B cell (primary cell): Measurements from ENCODE around the gene NCCRP1. TPM values are rescaled to one million over a fixed set of nuclear protein-coding genes. Genes with fewer than 3 reads are reported as not detected.

Experiments
- ATAC-seq: fragments of 200-7000 bp; cut with Tn5 transposase; one replicate; pipeline ENCODE4 v1.10.0; 2021; ENCODE audit warnings: low read depth, mild to moderate bottlenecking, moderate number of reproducible peaks, moderate library complexity
- CTCF ChIA-PET: fragments of 350-600 bp; sonication (Branson Sonifier 250); formaldehyde crosslinking; loops from one replicate; lab custom pipeline; 2021; ENCODE audit warnings: antibody characterized with exemption, inconsistent platforms; lab: Charles Lee
- POLR2A ChIA-PET: fragments of 350-600 bp; sonication (Branson Sonifier 250); formaldehyde crosslinking; loops from one replicate; lab custom pipeline; 2021; ENCODE audit warnings: antibody characterized with exemption; lab: Charles Lee
- DNase-seq: peaks from one replicate; pipeline ENCODE4 v3.0.0; 2013
- H2AFZ ChIP-seq: 2 replicates; pipeline ENCODE4 v1.6.1; 2012; ENCODE audit warnings: mild to moderate bottlenecking, low read depth, low read length; ENCODE audit not compliant: insufficient read depth, poor library complexity, severe bottlenecking
- H3K27ac ChIP-seq, 2 donors: 1 replicate in 1 of 2; 2 replicates in 1 of 2; pipeline ENCODE4 v1.5.1; 2012 to 2013; ENCODE audit warnings: low read length in 2 of 2, mild to moderate bottlenecking in 2 of 2, moderate library complexity in 1 of 2
- H3K27me3 ChIP-seq, 4 experiments: fragments of 200-600 bp in 1 of 4; sonication (generic) in 1 of 4; replicated peaks in 1 of 4; 1 replicate in 2 of 4; 2 replicates in 2 of 4; pipeline versions ENCODE4 v1.6.1 to v1.7.0; 2013 to 2016; ENCODE audit warnings: low read length in 3 of 4, mild to moderate bottlenecking in 2 of 4, mixed read lengths in 1 of 4, moderate library complexity in 1 of 4; ENCODE audit not compliant: insufficient read depth in 4 of 4, control insufficient read depth in 3 of 4; ENCODE audit errors: control extremely low read depth in 1 of 4
- H3K36me3 ChIP-seq, 2 experiments: replicated peaks in 1 of 2; 1 replicate in 1 of 2; 2 replicates in 1 of 2; pipeline versions ENCODE4 v1.6.1 to v1.7.1; 2013; ENCODE audit warnings: low read length in 1 of 2; ENCODE audit not compliant: insufficient read depth in 2 of 2, control insufficient read depth in 1 of 2; ENCODE audit errors: control extremely low read depth in 1 of 2, extremely low read depth in 1 of 2
- H3K4me1 ChIP-seq, 2 donors: fragments of 200-600 bp in 1 of 2; sonication (generic) in 1 of 2; 1 replicate in 1 of 2; 2 replicates in 1 of 2; pipeline versions ENCODE4 v1.5.1 to v1.6.1; 2013 to 2017; ENCODE audit warnings: low read length in 2 of 2; ENCODE audit not compliant: control insufficient read depth in 2 of 2, insufficient read depth in 2 of 2
- H3K4me2 ChIP-seq: replicated peaks from 2 replicates; pipeline ENCODE3; 2012; ENCODE audit warnings: mild to moderate bottlenecking, low read depth, low read length; ENCODE audit not compliant: poor library complexity, severe bottlenecking
- H3K4me3 ChIP-seq, 5 experiments: fragments of 200-600 bp in 1 of 5; sonication (generic) in 1 of 5; 1 replicate in 3 of 5; 2 replicates in 2 of 5; pipeline versions ENCODE4 v1.5.1 to v1.7.0; 2011 to 2016; ENCODE audit warnings: low read length in 4 of 5, mild to moderate bottlenecking in 4 of 5, low read depth in 2 of 5, control low read depth in 1 of 5, moderate library complexity in 1 of 5; ENCODE audit not compliant: insufficient read depth in 1 of 5; ENCODE audit errors: control extremely low read depth in 1 of 5, extremely low read depth in 1 of 5
- H3K79me2 ChIP-seq: fragments of 200-600 bp; sonication (generic); one replicate; pipeline ENCODE4 v1.6.0; 2016; ENCODE audit warnings: low read length; ENCODE audit not compliant: control insufficient read depth, insufficient read depth
- H3K9ac ChIP-seq: fragments of 200-600 bp; sonication (generic); 2 replicates; pipeline ENCODE4 v1.6.1; 2017; ENCODE audit warnings: mild to moderate bottlenecking, low read length, moderate library complexity
- H3K9me3 ChIP-seq, 3 donors: one replicate each; pipeline versions ENCODE4 v1.6.1 to v1.7.1; 2013; ENCODE audit warnings: low read length in 2 of 3; ENCODE audit not compliant: control insufficient read depth in 2 of 3, insufficient read depth in 1 of 3; ENCODE audit errors: control extremely low read depth in 1 of 3
- H4K20me1 ChIP-seq: 2 replicates; pipeline ENCODE4 v1.6.0; 2012; ENCODE audit warnings: mild to moderate bottlenecking, low read length; ENCODE audit not compliant: insufficient read depth, control insufficient read depth, poor library complexity, severe bottlenecking
- H3K27ac Mint-ChIP-seq: one replicate; pipeline ENCODE4 v1.8.0; 2021; ENCODE audit warnings: mixed read lengths
- H3K27me3 Mint-ChIP-seq: one replicate; pipeline ENCODE4 v1.8.0; 2021; ENCODE audit warnings: mixed read lengths
- H3K4me1 Mint-ChIP-seq: one replicate; pipeline ENCODE4 v1.8.0; 2021; ENCODE audit warnings: mixed read lengths
- H3K4me3 Mint-ChIP-seq: one replicate; pipeline ENCODE4 v1.8.0; 2021; ENCODE audit warnings: mixed read lengths
- H3K9me3 Mint-ChIP-seq: one replicate; pipeline ENCODE4 v1.8.0; 2022; ENCODE audit warnings: mixed read lengths; ENCODE audit not compliant: insufficient read depth
- EZH2 ChIP-seq: IDR thresholded peaks from 2 replicates; pipeline ENCODE4 v1.6.1; 2012; ENCODE audit warnings: borderline replicate concordance, low read depth, mild to moderate bottlenecking, moderate library complexity, low read length; ENCODE audit not compliant: insufficient read depth, poor library complexity, severe bottlenecking
- WGBS: methylation state at CpG from one replicate; pipeline ENCODE4 v1.1.5; 2013; ENCODE audit warnings: missing lambda C conversion rate; ENCODE audit not compliant: insufficient coverage; 5-methylcytosine and 5-hydroxymethylcytosine counted together
- intact Hi-C: fragments of 100-400 bp; cut with micrococcal nuclease; formaldehyde crosslinking; loops from one replicate; pipeline ENCODE4 v1.10.0; 2022
- polyA plus RNA-seq: library from polyadenylated mRNA; depleted of rRNA; stranded (reverse); fragments of >200 nt; gene quantifications from 2 replicates; pipeline ENCODE4 v1.2.3, GENCODE V29; 2012
- total RNA-seq, 2 donors: library from RNA; stranded (reverse); fragments of 120-200 nt in 1 of 2; gene quantifications; 1 replicate in 1 of 2; 2 replicates in 1 of 2; pipeline versions ENCODE4 v1.2.3 to v1.2.4, GENCODE V29; 2013 to 2022
- TF ChIP-seq, protein P1 (sequence below): fragments of 200-600 bp; IDR thresholded peaks from one replicate; pipeline ENCODE4 v1.8.0; 2022; ENCODE audit warnings: antibody characterized with exemption, mild to moderate bottlenecking

The NCCRP1 gene
- total and polyA plus RNA-seq, 2 donors (not counting 1 experiment from before 2014, with no cell fraction given) = 0.04 TPM; not detected in 1

DNA sequence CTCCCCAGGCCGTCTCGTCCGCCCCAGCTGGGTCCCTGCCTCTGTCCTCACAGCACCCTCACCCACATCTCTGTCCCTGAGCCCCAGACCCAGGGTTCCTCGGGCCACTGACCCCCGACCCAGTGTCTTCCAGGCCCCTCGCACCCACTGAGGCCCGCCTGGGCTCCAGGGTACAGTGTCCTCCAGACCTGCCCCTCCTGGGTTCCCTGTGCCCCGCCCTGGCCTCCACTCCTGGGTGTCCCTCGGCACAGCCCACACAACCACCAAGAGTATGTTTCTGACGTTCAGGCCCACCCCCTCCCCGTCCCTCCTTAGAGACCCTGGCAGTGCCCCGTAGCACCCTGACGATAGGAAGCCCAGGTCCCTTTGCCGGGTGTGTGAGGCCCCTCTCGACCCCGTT, 22.6 kb upstream of the NCCRP1 start:
- 95% methylated on average over 16 of the region's 16 CpGs for WGBS
- no peak overlapping the region for H3K4me3 Mint-ChIP-seq
- DNase-seq (no peak), ATAC-seq (no peak)
- CTCF ChIA-PET = no interaction called here
- H3K4me3 ChIP-seq = no peak overlapping the region
- no peak overlapping the region for H3K27ac ChIP-seq
- H3K27me3 ChIP-seq = no peaks in the 10 kb centered on the region
- H3K79me2 ChIP-seq = no peaks in the 10 kb centered on the region
- no peaks in the 10 kb centered on the region for H3K4me1 Mint-ChIP-seq
- no peaks in the 10 kb centered on the region for H3K9me3 Mint-ChIP-seq
- H3K9ac ChIP-seq = no peak overlapping the region
- POLR2A ChIA-PET = no interaction called here
- intact Hi-C loops = no loop called here
- no peaks in the 10 kb centered on the region for H3K9me3 ChIP-seq
- no peak overlapping the region for H3K4me2 ChIP-seq
- no peaks in the 10 kb centered on the region for H3K4me1 ChIP-seq
- no peaks in the 10 kb centered on the region for H4K20me1 ChIP-seq
- H3K36me3 ChIP-seq = peaks cover 0 to 23% of the 10 kb centered on the region in 2 experiments
- no peak overlapping the region for H2AFZ ChIP-seq
- TF ChIP-seq, protein P1, sequence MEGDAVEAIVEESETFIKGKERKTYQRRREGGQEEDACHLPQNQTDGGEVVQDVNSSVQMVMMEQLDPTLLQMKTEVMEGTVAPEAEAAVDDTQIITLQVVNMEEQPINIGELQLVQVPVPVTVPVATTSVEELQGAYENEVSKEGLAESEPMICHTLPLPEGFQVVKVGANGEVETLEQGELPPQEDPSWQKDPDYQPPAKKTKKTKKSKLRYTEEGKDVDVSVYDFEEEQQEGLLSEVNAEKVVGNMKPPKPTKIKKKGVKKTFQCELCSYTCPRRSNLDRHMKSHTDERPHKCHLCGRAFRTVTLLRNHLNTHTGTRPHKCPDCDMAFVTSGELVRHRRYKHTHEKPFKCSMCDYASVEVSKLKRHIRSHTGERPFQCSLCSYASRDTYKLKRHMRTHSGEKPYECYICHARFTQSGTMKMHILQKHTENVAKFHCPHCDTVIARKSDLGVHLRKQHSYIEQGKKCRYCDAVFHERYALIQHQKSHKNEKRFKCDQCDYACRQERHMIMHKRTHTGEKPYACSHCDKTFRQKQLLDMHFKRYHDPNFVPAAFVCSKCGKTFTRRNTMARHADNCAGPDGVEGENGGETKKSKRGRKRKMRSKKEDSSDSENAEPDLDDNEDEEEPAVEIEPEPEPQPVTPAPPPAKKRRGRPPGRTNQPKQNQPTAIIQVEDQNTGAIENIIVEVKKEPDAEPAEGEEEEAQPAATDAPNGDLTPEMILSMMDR = no peak
- TF ChIP-seq EZH2 = no peak
- no peaks in the 10 kb centered on the region for H3K27me3 Mint-ChIP-seq
- H3K27ac Mint-ChIP-seq = no peak overlapping the region

DNA sequence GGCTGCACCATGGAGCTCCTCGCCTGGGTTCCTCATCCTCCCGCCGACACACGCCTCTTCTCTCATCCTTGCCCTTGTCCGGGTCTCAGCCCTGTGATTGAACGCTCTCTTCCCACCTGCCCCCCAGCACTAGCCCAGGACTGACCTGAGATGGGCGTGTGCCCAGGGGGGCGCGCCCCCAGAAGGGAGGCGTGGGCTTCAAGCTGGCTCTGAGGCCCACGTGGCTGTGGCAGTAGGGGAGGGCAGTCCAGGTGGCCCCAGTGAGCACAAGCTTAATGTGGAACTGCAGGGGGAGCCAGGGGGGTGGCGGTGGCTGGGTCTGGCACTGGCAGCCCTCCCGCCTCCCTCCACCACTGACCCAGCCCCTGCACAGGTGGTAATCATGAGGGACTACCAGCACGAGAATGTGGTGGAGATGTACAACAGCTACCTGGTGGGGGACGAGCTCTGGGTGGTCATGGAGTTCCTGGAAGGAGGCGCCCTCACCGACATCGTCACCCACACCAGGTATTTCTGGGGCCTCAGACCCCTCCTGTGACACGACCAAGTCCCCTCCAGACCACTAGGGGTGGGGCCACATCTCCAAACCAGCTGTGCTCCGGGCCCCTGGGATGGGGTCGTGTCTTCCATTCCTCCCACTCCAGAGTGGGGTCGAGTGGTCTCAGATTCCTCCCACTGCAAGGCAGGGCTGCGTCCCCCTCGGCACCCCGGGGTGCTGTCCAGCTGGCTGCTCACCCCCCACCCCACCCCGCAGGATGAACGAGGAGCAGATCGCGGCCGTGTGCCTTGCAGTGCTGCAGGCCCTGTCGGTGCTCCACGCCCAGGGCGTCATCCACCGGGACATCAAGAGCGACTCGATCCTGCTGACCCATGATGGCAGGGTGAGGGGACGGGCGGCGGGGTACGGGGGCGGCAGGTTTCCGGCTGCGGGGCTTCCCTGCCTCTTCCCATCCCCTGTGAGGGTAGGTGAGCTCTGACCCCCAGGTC, 21.9 kb upstream of the NCCRP1 start:
- no peaks in the 10 kb centered on the region for H3K27me3 ChIP-seq
- no peaks in the 10 kb centered on the region for H3K79me2 ChIP-seq
- DNase-seq (no peak), ATAC-seq (no peak)
- H3K4me2 ChIP-seq = no peak overlapping the region
- H2AFZ ChIP-seq = no peak overlapping the region
- no peak overlapping the region for H3K4me3 ChIP-seq
- TF ChIP-seq EZH2 = no peak
- TF ChIP-seq, protein P1 = no peak
- H3K27ac Mint-ChIP-seq = no peak overlapping the region
- ChIA-PET POLR2A (no interaction called here), CTCF (no interaction called here)
- H3K9ac ChIP-seq = no peak overlapping the region
- H3K27ac ChIP-seq = no peak overlapping the region
- no peaks in the 10 kb centered on the region for H3K9me3 ChIP-seq
- H4K20me1 ChIP-seq = no peaks in the 10 kb centered on the region
- 96% methylated on average over 35 of the region's 43 CpGs for WGBS
- no peak overlapping the region for H3K4me3 Mint-ChIP-seq
- intact Hi-C loops = no loop called here
- H3K27me3 Mint-ChIP-seq = no peaks in the 10 kb centered on the region
- H3K36me3 ChIP-seq = peaks cover 0 to 22% of the 10 kb centered on the region in 2 experiments
- H3K4me1 Mint-ChIP-seq = no peaks in the 10 kb centered on the region
- no peaks in the 10 kb centered on the region for H3K4me1 ChIP-seq
- no peaks in the 10 kb centered on the region for H3K9me3 Mint-ChIP-seq
